Measurements from ENCODE around the gene PANX2.

DNA sequence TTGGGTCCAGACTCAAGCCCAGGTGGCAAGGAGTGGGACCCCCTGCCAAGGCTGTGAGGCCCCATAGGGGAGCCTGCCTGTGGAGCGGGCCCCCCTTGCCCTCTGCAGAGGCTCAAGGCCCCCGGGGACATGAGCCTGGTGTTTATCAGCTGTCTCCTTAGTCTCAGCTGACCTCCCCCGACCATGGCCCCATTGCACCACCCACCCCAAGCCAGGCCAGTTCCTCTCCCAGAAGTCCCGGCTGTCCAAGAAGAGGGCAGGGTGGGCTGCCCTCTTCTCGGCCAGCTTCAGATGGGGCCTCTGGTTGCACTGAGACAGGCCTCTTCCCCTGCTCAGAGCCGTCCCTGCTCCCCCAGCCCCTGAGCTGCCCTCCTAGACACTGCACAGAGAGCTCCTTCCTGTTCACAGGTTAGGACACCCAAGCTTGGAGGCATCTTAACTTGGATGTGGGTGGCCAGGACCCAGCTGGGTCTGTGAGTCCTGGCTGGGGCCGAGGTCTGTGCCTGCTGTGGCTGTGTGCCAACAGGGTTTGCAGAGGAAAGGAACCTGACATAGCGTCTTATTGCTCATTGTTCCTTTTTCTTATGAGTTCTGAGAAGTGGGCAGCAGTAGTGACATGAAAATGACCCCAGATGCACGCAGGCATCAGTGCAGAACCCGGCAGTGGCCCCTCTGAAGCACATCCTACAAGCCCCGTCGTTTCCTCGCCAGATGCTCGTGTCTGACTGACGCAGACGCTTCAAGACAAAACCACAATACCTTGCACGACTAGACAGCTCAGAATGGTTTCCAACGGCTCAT lies 20.6 kb downstream of the PANX2 start:
- TF ChIP-seq, protein P1, sequence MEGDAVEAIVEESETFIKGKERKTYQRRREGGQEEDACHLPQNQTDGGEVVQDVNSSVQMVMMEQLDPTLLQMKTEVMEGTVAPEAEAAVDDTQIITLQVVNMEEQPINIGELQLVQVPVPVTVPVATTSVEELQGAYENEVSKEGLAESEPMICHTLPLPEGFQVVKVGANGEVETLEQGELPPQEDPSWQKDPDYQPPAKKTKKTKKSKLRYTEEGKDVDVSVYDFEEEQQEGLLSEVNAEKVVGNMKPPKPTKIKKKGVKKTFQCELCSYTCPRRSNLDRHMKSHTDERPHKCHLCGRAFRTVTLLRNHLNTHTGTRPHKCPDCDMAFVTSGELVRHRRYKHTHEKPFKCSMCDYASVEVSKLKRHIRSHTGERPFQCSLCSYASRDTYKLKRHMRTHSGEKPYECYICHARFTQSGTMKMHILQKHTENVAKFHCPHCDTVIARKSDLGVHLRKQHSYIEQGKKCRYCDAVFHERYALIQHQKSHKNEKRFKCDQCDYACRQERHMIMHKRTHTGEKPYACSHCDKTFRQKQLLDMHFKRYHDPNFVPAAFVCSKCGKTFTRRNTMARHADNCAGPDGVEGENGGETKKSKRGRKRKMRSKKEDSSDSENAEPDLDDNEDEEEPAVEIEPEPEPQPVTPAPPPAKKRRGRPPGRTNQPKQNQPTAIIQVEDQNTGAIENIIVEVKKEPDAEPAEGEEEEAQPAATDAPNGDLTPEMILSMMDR (conservative IDR thresholded peaks at IDR 0.05; ENCODE audit: low read depth, low read length), result no peak
- TF ChIP-seq EZH2phosphoT487 (IDR thresholded peaks at IDR 0.05; ENCODE audit: borderline replicate concordance, low read length) (no peak), EZH2 (IDR thresholded peaks at IDR 0.05; ENCODE audit: low read length, unreplicated experiment) (no peak)
